Tibial artery (tissue), 4 donors: ENCODE results near the gene CD84.

Experiments
- DNase-seq, 2 donors: peaks; one replicate each; pipeline ENCODE4 v3.0.0-alpha.2; 2019
- H3K27ac ChIP-seq, 2 donors: fragments of 200-600 bp; sonication (generic) in 1 of 2; 1 replicate in 1 of 2; 2 replicates in 1 of 2; pipeline ENCODE4 v1.5.1; 2018 to 2019; ENCODE audit warnings: mild to moderate bottlenecking in 1 of 2
- H3K27me3 ChIP-seq, 2 donors: fragments of 200-600 bp; sonication (generic) in 1 of 2; one replicate each; pipeline versions ENCODE4 v1.5.1 to v1.6.0; 2016 to 2019
- H3K36me3 ChIP-seq, 3 donors: fragments of 200-600 bp; sonication (generic) in 2 of 3; one replicate each; pipeline ENCODE4 v1.5.1; 2016 to 2019; ENCODE audit warnings: mild to moderate bottlenecking in 2 of 3
- H3K4me1 ChIP-seq, 4 donors: fragments of 200-600 bp; sonication (generic) in 2 of 4; 1 replicate in 3 of 4; 2 replicates in 1 of 4; pipeline ENCODE4 v1.5.1; 2016 to 2019
- H3K4me3 ChIP-seq, 2 donors: fragments of 200-600 bp; sonication (generic) in 1 of 2; 1 replicate in 1 of 2; 2 replicates in 1 of 2; pipeline ENCODE4 v1.5.1; 2018 to 2019; ENCODE audit warnings: mild to moderate bottlenecking in 2 of 2
- H3K9me3 ChIP-seq, 3 donors: fragments of 200-600 bp; sonication (generic) in 1 of 3; one replicate each; pipeline ENCODE4 v1.5.1; 2016 to 2019
- CTCF ChIP-seq, 2 experiments: fragments of 200-600 bp in 1 of 2; fragments of 450-650 bp in 1 of 2; IDR thresholded peaks; one replicate each; pipeline ENCODE4 v1.5.1; 2017 to 2019; ENCODE audit warnings: antibody characterized with exemption in 2 of 2, mild to moderate bottlenecking in 1 of 2, moderate library complexity in 1 of 2
- intact Hi-C: fragments of 100-400 bp; cut with DNase I; formaldehyde crosslinking; loops from one replicate; pipeline ENCODE4 v1.15.0; 2023; ENCODE audit warnings: low total_unique reads

The CD84 gene

GRCh38 chr1:160625321-160625720 is 46.0 kb upstream of the CD84 start:
- no peak for TF ChIP-seq CTCF (IDR thresholded peaks at IDR 0.05)
- Histone ChIP-seq H3K4me3 (no peak overlapping the region), H3K9me3 (no peaks in the 10 kb centered on the region), H3K27ac (no peak overlapping the region), H3K4me1 (no peaks in the 10 kb centered on the region), H3K36me3 (no peaks in the 10 kb centered on the region), H3K27me3 (no peaks in the 10 kb centered on the region)
- intact Hi-C loops, result no loop called here
- no peak for DNase-seq

GRCh38 chr1:160624464-160624863 is 45.2 kb upstream of the CD84 start:
- H3K4me3 ChIP-seq, result no peak overlapping the region
- no peaks in the 10 kb centered on the region for H3K36me3 ChIP-seq
- intact Hi-C loops, result no loop called here
- no peaks in the 10 kb centered on the region for H3K9me3 ChIP-seq
- no peaks in the 10 kb centered on the region for H3K4me1 ChIP-seq
- H3K27ac ChIP-seq, result no peak overlapping the region
- TF ChIP-seq CTCF (IDR thresholded peaks at IDR 0.05), result no peak
- H3K27me3 ChIP-seq, result no peaks in the 10 kb centered on the region
- DNase-seq, result no peak

GRCh38 chr1:160623862-160624261 is 44.6 kb upstream of the CD84 start:
- Histone ChIP-seq H3K4me3 (no peak overlapping the region), H3K4me1 (no peaks in the 10 kb centered on the region), H3K9me3 (no peaks in the 10 kb centered on the region), H3K27me3 (no peaks in the 10 kb centered on the region), H3K36me3 (no peaks in the 10 kb centered on the region), H3K27ac (no peak overlapping the region)
- no peak for TF ChIP-seq CTCF (IDR thresholded peaks at IDR 0.05)
- intact Hi-C loops, result no loop called here
- DNase-seq, result no peak

- Histone ChIP-seq H3K4me1 (no peaks in the 10 kb centered on the region), H3K27me3 (no peaks in the 10 kb centered on the region), H3K9me3 (no peaks in the 10 kb centered on the region), H3K36me3 (no peaks in the 10 kb centered on the region), H3K4me3 (no peak overlapping the region), H3K27ac (no peak overlapping the region)
- TF ChIP-seq CTCF (IDR thresholded peaks at IDR 0.05), result no peak
- intact Hi-C loops, result no loop called here
- DNase-seq, result no peak
These were observed 43.9 kb upstream of the CD84 start for GRCh38 chr1:160623227-160623633.

GRCh38 chr1:160622501-160623226 is 43.4 kb upstream of the CD84 start:
- intact Hi-C loops, result no loop called here
- H3K27me3 ChIP-seq, result no peaks in the 10 kb centered on the region
- no peaks in the 10 kb centered on the region for H3K36me3 ChIP-seq
- no peak overlapping the region for H3K4me3 ChIP-seq
- TF ChIP-seq CTCF (IDR thresholded peaks at IDR 0.05), result no peak
- DNase-seq, result no peak
- H3K27ac ChIP-seq, result no peak overlapping the region
- no peaks in the 10 kb centered on the region for H3K9me3 ChIP-seq
- H3K4me1 ChIP-seq, result no peaks in the 10 kb centered on the region
